K562 (cell line): ENCODE measurements around the gene GRAMD1B. TPM values are rescaled to one million over a fixed set of nuclear protein-coding genes. Genes with fewer than 3 reads are reported as not detected.

Experiments
- ATAC-seq: fragments of 200-7000 bp; cut with Tn5 transposase; 3 replicates; pipeline ENCODE4 v1.9.1; 2020; ENCODE audit warnings: moderate library complexity
- BruUV-seq: library from RNA; stranded (reverse); fragments of 400-500 nt; replicated peaks from 2 replicates; lab custom pipeline; 2021; lab: Mats Ljungman, UMichigan
- CTCF ChIA-PET: fragments of 300-600 bp; formaldehyde crosslinking; extraction: SDS; loops from one replicate; lab custom pipeline; 2021; ENCODE audit warnings: low intra/inter-chr PET ratio; lab: Yijun Ruan, JAX
- POLR2A ChIA-PET: fragments of 300-600, 350-650 bp; sonication (Branson Sonifier 250); formaldehyde crosslinking; extraction: SDS; loops from one replicate; lab custom pipeline; 2021; ENCODE audit warnings: antibody characterized with exemption, inconsistent platforms; lab: Yijun Ruan, JAX
- DNase-seq, 4 experiments: peaks; one replicate each; pipeline versions ENCODE4 v3.0.0 to v3.0.0-alpha.2; 2011 to 2018; ENCODE audit warnings: low spot score in 3 of 4, mixed read lengths in 3 of 4; ENCODE audit errors: extremely low read depth in 1 of 4
- FAIRE-seq: peaks from 2 replicates; lab custom pipeline; 2011; peaks lifted over from hg19 to GRCh38; lab: Jason Lieb, UNC
- H2AFZ ChIP-seq: 2 replicates; pipeline ENCODE4 v1.6.0; 2011; ENCODE audit warnings: low read depth, low read length, control low read depth, inconsistent platforms
- H3K27ac ChIP-seq: fragments of 200-600 bp; 3 replicates; pipeline ENCODE4 v1.8.0; 2011; ENCODE audit warnings: low read depth, mild to moderate bottlenecking, control low read depth, inconsistent platforms, low read length, moderate library complexity, mixed read lengths; ENCODE audit errors: extremely low read depth
- H3K27me3 ChIP-seq, 2 experiments: fragments of 300-600 bp in 1 of 2; 2 replicates in 1 of 2; 3 replicates in 1 of 2; pipeline versions ENCODE4 v1.6.0 to v1.8.0; 2011; ENCODE audit warnings: inconsistent platforms in 2 of 2, low read length in 2 of 2, mild to moderate bottlenecking in 1 of 2, mixed read lengths in 1 of 2, moderate library complexity in 1 of 2; ENCODE audit not compliant: control insufficient read depth in 2 of 2, insufficient read depth in 2 of 2
- H3K36me3 ChIP-seq: fragments of 300-600 bp; 3 replicates; pipeline ENCODE4 v1.8.0; 2011; ENCODE audit warnings: mild to moderate bottlenecking, low read length, inconsistent platforms; ENCODE audit not compliant: control insufficient read depth, insufficient read depth
- H3K4me1 ChIP-seq, 2 experiments: fragments of 200-600 bp in 1 of 2; replicated peaks in 1 of 2; 2 replicates in 1 of 2; 3 replicates in 1 of 2; pipeline versions ENCODE4 v1.5.1 to v1.8.0; 2011; ENCODE audit warnings: inconsistent platforms in 2 of 2, low read length in 2 of 2, mild to moderate bottlenecking in 1 of 2, mixed read lengths in 1 of 2, moderate library complexity in 1 of 2; ENCODE audit not compliant: control insufficient read depth in 2 of 2, insufficient read depth in 2 of 2
- H3K4me2 ChIP-seq: 2 replicates; pipeline ENCODE4 v1.6.1; 2011; ENCODE audit warnings: low read length, control low read depth, inconsistent platforms, mixed read lengths; ENCODE audit not compliant: insufficient read depth
- H3K4me3 ChIP-seq: fragments of 200-600 bp; sonication (generic), shearing (Covaris generic); 2 replicates; pipeline ENCODE4 v1.5.1; 2016; ENCODE audit warnings: control low read depth, inconsistent platforms
- H3K79me2 ChIP-seq: fragments of 200-600 bp; 3 replicates; pipeline ENCODE4 v1.8.0; 2011; ENCODE audit warnings: low read length, inconsistent platforms; ENCODE audit not compliant: control insufficient read depth, insufficient read depth
- H3K9ac ChIP-seq, 2 experiments: 2 replicates each; pipeline versions ENCODE4 v1.6.0 to v1.6.1; 2011; ENCODE audit warnings: low read depth in 2 of 2, low read length in 2 of 2, control low read depth in 1 of 2, inconsistent platforms in 1 of 2, mild to moderate bottlenecking in 1 of 2, mixed read lengths in 1 of 2; ENCODE audit not compliant: insufficient read depth in 1 of 2
- H3K9me1 ChIP-seq: one replicate; pipeline ENCODE4 v1.6.0; 2011; ENCODE audit warnings: inconsistent platforms, mild to moderate bottlenecking, low read length, moderate library complexity; ENCODE audit not compliant: control insufficient read depth, insufficient read depth
- H3K9me3 ChIP-seq: replicated peaks from 2 replicates; pipeline ENCODE4 v1.5.1; 2011; ENCODE audit warnings: low read depth, low read length, inconsistent platforms; ENCODE audit not compliant: control insufficient read depth, insufficient read depth
- H4K20me1 ChIP-seq: replicated peaks from 2 replicates; pipeline ENCODE4 v1.6.1; 2011; ENCODE audit warnings: low read length, inconsistent platforms, mixed read lengths; ENCODE audit not compliant: control insufficient read depth, insufficient read depth
- CBX3 ChIP-seq, 2 experiments: IDR thresholded peaks; 1 replicate in 1 of 2; 2 replicates in 1 of 2; pipeline ENCODE4 v1.6.1; 2012; ENCODE audit warnings: inconsistent platforms in 2 of 2, low read length in 2 of 2, borderline replicate concordance in 1 of 2, control low read depth in 1 of 2
- LEF1 ChIP-seq: fragments of 450-650 bp; IDR thresholded peaks from 2 replicates; pipeline ENCODE4 v1.6.1; 2016; ENCODE audit warnings: mild to moderate bottlenecking
- NCOR1 ChIP-seq: fragments of 450-650 bp; IDR thresholded peaks from 2 replicates; pipeline ENCODE4 v1.6.1; 2016; ENCODE audit warnings: mild to moderate bottlenecking, moderate library complexity
- RFX1 ChIP-seq: fragments of 450-650 bp; IDR thresholded peaks from 2 replicates; pipeline ENCODE4 v1.6.1; 2016; ENCODE audit warnings: mild to moderate bottlenecking, moderate library complexity
- STAG1 ChIP-seq: sonication (generic); formaldehyde crosslinking; IDR thresholded peaks from 2 replicates; pipeline ENCODE4 v1.5.0; 2020; ENCODE audit warnings: missing genetic modification reagents, borderline replicate concordance
- ZMIZ1 ChIP-seq, 2 experiments: fragments of 150-350 bp in 1 of 2; IDR thresholded peaks; 2 replicates each; pipeline ENCODE4 v1.6.1; 2012 to 2016; ENCODE audit warnings: low read depth in 2 of 2, low read length in 2 of 2, mild to moderate bottlenecking in 1 of 2, moderate library complexity in 1 of 2
- ZNF398 ChIP-seq: fragments of 250-450 bp; sonication (Bioruptor Pico); IDR thresholded peaks from 2 replicates; pipeline ENCODE4 v1.8.0; 2021; ENCODE audit warnings: moderate library complexity, mild to moderate bottlenecking, inconsistent platforms
- ZNF436 ChIP-seq: fragments of 250-450, 450-650 bp; sonication (Bioruptor Pico); formaldehyde crosslinking; IDR thresholded peaks from 2 replicates; pipeline ENCODE4 v1.7.0; 2020; ENCODE audit warnings: mild to moderate bottlenecking
- WGBS: fragments of 100-300 bp; shearing (Covaris generic); methylation state at CpG from one replicate; pipeline ENCODE4 v1.1.6; 2016; ENCODE audit warnings: low coverage, mixed read lengths; ENCODE audit not compliant: insufficient coverage; ENCODE audit errors: missing lambda C conversion rate; 5-methylcytosine and 5-hydroxymethylcytosine counted together
- in situ Hi-C: fragments of 300-500 bp; cut with MboI; formaldehyde crosslinking; loops from 4 replicates; pipeline ENCODE4 v1.15.0; 2018; ENCODE audit warnings: inconsistent platforms, mixed read lengths
- intact Hi-C: fragments of 100-400 bp; cut with micrococcal nuclease; formaldehyde crosslinking; loops from 2 replicates; pipeline ENCODE4 v1.14.2; 2022
- polyA plus RNA-seq, 8 experiments: library from polyadenylated mRNA; depleted of rRNA in 4 of 8; stranded (reverse) in 5 of 8; unstranded in 3 of 8; fragments of >200 nt; fragmentation: Nextera tagmentation in 2 of 8; fragmentation: Illumina TruSeq in 1 of 8; extraction: Ambion mirVana in 2 of 8; extraction: Trizol in 1 of 8; gene quantifications; 2 replicates each; pipeline versions ENCODE4 v1.2.1 to v1.2.3, GENCODE V29; 2011 to 2014; ENCODE audit warnings: inconsistent platforms in 1 of 8, missing spikeins in 1 of 8
- total RNA-seq, 7 experiments: library from RNA; depleted of rRNA in 6 of 7; stranded (reverse); fragments of >200 nt in 6 of 7; fragmentation: Illumina TruSeq in 2 of 7; extraction: Trizol in 2 of 7; gene quantifications; 2 replicates each; pipeline versions ENCODE4 v1.2.1 to v1.2.3, GENCODE V29; 2011 to 2021; ENCODE audit warnings: low replicate concordance in 1 of 7
- TF ChIP-seq, protein P1 (sequence below): fragments of 200-800 bp; sonication (Bioruptor generic); IDR thresholded peaks from 2 replicates; pipeline ENCODE4 v1.6.1; 2016; ENCODE audit warnings: missing genetic modification characterization, missing compliant biosample characterization

The GRAMD1B gene
- total and polyA plus RNA-seq, 9 of the 15 experiments (the other 6 are each of a cell fraction or from before 2014, with no cell fraction given) = 0.31 TPM; not detected in 8

GRCh38 chr11:123551079-123551478, 121.0 kb downstream of the GRAMD1B start:
- Histone ChIP-seq H3K36me3 (no peaks in the 10 kb centered on the region), H3K4me3 (no peak overlapping the region), H3K27ac (no peak overlapping the region), H3K4me1 (no peaks in the 10 kb centered on the region), H3K9me3 (no peaks in the 10 kb centered on the region), H2AFZ (no peak overlapping the region), H3K27me3 (peaks cover 0 to 5% of the 10 kb centered on the region in 2 experiments; a peak in 2 of 5 replicates), H3K9me1 (no peaks in the 10 kb centered on the region), H3K79me2 (no peaks in the 10 kb centered on the region), H3K9ac (no peak overlapping the region), H3K4me2 (no peak overlapping the region), H4K20me1 (no peaks in the 10 kb centered on the region)
- in situ Hi-C loops = no loop called here
- no peak for DNase-seq
- no TSS peak for BruUV-seq
- ChIA-PET POLR2A (no interaction called here), CTCF (no interaction called here)
- intact Hi-C loops = no loop called here
- FAIRE-seq = no peak
- 0% methylated on average over 6 of the region's 6 CpGs for WGBS
- ATAC-seq = no peak
- no peak for TF ChIP-seq ZNF398 (CRISPR knock-in tag)
- TF ChIP-seq, protein P1, sequence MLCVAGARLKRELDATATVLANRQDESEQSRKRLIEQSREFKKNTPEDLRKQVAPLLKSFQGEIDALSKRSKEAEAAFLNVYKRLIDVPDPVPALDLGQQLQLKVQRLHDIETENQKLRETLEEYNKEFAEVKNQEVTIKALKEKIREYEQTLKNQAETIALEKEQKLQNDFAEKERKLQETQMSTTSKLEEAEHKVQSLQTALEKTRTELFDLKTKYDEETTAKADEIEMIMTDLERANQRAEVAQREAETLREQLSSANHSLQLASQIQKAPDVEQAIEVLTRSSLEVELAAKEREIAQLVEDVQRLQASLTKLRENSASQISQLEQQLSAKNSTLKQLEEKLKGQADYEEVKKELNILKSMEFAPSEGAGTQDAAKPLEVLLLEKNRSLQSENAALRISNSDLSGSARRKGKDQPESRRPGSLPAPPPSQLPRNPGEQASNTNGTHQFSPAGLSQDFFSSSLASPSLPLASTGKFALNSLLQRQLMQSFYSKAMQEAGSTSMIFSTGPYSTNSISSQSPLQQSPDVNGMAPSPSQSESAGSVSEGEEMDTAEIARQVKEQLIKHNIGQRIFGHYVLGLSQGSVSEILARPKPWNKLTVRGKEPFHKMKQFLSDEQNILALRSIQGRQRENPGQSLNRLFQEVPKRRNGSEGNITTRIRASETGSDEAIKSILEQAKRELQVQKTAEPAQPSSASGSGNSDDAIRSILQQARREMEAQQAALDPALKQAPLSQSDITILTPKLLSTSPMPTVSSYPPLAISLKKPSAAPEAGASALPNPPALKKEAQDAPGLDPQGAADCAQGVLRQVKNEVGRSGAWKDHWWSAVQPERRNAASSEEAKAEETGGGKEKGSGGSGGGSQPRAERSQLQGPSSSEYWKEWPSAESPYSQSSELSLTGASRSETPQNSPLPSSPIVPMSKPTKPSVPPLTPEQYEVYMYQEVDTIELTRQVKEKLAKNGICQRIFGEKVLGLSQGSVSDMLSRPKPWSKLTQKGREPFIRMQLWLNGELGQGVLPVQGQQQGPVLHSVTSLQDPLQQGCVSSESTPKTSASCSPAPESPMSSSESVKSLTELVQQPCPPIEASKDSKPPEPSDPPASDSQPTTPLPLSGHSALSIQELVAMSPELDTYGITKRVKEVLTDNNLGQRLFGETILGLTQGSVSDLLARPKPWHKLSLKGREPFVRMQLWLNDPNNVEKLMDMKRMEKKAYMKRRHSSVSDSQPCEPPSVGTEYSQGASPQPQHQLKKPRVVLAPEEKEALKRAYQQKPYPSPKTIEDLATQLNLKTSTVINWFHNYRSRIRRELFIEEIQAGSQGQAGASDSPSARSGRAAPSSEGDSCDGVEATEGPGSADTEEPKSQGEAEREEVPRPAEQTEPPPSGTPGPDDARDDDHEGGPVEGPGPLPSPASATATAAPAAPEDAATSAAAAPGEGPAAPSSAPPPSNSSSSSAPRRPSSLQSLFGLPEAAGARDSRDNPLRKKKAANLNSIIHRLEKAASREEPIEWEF = no peak
- no peak for TF ChIP-seq ZNF436 (CRISPR knock-in tag)
- TF ChIP-seq ZMIZ1 (IDR thresholded peaks at IDR 0.05; ENCODE audit: low read depth in 2 of 2, low read length in 2 of 2) = no peak
- TF ChIP-seq LEF1 = no peak
- no peak for TF ChIP-seq CBX3 (IDR thresholded peaks at IDR 0.05; ENCODE audit: borderline replicate concordance in 1 of 2, low read length in 2 of 2)
- no peak for TF ChIP-seq STAG1 (CRISPR knock-in tag)
- TF ChIP-seq NCOR1 = no peak
- TF ChIP-seq RFX1 = no peak
